GM12874 (cell line): ENCODE measurements around the gene CDK17.

ENCODE experiments used
- TF ChIP-seq, protein P1 (sequence below): IDR thresholded peaks from 2 replicates; pipeline ENCODE4 v1.5.1; 2011; ENCODE audit warnings: low read depth, mild to moderate bottlenecking, control low read depth, low read length, moderate library complexity; ENCODE audit not compliant: insufficient read depth

The CDK17 gene

DNA sequence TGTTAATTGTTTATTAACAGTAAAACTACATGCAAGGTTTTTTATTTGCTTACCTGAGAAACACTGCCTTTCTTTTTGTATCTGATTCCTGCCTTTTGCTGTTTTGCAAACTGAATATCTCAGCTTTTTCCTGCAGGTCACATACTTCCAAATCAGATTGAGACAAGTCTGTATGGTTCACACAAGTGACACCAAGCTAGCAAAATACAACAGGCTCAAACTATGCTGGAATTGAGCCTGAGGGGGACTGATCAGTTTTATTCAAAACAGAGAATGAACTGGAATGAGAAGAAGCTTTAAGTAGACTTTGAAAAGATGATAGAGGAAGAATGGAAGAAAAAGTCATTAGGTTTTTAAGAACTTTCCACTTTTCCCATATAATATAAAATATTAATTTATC lies 12.2 kb upstream of the CDK17 start:
- TF ChIP-seq, protein P1, sequence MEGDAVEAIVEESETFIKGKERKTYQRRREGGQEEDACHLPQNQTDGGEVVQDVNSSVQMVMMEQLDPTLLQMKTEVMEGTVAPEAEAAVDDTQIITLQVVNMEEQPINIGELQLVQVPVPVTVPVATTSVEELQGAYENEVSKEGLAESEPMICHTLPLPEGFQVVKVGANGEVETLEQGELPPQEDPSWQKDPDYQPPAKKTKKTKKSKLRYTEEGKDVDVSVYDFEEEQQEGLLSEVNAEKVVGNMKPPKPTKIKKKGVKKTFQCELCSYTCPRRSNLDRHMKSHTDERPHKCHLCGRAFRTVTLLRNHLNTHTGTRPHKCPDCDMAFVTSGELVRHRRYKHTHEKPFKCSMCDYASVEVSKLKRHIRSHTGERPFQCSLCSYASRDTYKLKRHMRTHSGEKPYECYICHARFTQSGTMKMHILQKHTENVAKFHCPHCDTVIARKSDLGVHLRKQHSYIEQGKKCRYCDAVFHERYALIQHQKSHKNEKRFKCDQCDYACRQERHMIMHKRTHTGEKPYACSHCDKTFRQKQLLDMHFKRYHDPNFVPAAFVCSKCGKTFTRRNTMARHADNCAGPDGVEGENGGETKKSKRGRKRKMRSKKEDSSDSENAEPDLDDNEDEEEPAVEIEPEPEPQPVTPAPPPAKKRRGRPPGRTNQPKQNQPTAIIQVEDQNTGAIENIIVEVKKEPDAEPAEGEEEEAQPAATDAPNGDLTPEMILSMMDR = no peak

DNA sequence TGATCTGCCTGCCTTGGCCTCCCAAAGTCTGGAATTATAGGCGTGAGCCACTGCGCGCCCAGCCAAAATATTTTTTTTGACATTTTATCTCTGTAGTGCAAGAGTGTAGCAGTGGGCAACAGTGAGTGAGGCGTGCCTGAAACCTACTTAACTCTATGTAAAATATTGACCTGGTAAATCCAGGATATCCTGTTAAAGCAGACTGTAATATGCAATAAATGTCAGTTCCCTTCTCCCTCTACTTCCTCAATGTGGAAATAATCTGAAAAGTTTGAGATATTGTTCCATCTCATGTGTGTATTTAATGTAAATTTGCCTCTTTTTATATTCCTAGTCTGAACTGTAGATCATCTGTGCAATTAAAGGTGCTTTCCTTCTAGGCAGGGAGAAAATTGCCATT lies 9.5 kb upstream of the CDK17 start:
- TF ChIP-seq, protein P1 = no peak

DNA sequence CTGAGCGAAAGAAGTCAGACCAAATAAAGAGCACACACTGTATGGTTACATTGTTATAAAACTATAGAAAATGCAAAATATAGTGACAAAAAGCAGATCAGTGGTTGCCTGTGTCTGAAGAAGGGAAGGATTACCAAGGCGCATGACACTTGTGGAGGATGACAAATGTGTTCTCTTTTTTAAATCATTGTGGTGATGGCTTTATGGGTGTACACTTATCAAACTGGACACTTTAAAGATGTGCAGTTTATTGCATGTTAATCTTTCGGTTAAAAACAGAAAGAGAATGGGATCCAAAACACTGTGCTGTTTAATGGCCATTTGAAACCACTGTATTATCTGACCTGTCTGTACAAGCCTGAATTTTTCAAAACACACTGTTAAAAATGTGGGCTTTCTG lies 8.8 kb upstream of the CDK17 start:
- TF ChIP-seq, protein P1 = no peak

DNA sequence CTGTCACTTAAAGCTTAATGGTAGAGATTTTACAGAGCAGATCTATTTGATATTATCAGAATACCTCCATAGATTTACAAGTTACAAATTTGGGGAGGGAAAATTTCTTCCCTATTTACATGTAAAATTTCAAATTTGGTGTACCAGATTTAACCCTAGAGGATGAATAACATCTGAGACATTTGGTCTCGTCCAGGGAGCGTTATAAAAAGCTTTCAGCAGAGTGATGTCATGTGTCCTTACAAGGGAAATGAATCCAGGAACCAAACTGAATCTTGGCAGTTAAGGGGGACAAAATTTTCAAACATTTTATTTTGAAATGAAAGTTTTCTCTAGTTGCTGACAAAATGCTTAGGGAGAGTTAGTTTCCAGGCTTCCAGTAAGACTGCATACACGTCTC lies 4.5 kb upstream of the CDK17 start:
- TF ChIP-seq, protein P1 = no peak

DNA sequence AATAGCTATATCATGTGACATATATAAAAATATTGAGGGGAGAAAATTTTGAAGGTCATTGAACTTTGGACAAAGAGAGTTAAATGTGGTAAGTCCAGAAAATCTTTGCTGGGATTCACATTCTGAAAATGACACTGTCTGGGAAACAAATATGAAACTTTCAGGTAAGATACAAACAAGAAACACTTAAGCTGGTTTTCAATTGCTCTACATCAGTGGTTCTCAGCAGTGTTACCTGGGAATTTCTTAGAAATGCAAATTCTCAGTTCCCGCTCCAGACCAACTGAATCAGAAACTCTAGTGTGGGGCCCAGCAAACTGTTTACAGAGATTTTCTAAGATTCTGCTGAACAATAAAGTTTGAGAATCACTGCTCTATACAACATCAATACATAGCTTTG lies 3.6 kb upstream of the CDK17 start:
- TF ChIP-seq, protein P1 = no peak

DNA sequence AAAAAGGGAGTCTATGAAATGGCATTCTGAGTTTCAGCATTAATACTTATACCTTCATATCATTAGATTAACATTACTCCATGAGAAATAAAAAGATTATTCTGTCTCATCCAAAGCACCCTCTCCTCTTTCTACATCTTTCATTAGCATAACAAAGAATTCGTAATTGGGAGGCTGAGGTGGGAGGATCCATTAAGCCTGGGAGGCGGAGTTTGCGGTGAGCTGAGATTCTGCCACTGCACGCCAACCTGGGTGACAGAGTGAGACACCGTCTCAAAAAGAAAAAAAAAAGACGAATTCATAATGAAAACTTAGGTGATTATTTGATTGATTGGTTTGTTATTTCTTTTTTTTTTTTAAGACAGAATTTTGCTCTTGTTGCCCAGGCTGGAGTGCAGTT lies 1.8 kb upstream of the CDK17 start:
- TF ChIP-seq, protein P1 = no peak

DNA sequence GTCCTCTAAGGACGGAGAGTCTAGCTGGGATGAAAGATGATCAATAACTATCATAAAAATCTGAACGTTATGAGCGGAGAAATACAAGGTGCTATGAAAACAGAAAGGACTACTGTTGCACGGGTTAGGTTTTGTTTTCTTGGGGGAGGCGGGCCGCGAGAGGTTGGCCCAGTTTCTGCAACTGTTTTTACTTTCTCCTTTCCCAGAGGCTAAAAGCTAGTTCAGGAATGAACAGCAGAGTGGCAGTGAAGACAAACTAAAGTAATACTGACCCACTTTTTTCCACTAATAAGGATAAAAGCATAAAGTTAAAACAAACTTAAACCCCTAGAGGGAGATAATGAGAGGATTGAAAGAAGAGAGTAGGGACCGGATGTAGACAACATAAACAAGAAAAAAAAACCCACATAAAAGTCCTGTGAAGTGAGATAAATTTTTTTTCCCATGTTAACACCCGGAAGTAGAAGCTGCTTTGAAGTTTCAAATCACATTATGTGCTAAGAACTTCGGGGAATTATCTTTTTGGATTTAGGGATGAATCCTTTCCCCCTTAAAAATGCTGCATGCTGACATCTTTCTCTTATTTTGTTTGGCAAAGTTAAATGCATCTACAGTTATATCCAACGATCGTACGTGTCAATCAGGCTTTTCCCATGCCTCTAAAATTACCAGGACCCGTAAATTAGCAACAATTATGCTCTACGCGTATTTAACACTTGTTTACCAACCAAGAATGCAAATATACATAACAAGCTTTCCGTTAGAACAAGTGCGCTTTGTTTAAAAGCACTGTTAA lies 1.0 kb upstream of the CDK17 start:
- TF ChIP-seq, protein P1 = no peak

DNA sequence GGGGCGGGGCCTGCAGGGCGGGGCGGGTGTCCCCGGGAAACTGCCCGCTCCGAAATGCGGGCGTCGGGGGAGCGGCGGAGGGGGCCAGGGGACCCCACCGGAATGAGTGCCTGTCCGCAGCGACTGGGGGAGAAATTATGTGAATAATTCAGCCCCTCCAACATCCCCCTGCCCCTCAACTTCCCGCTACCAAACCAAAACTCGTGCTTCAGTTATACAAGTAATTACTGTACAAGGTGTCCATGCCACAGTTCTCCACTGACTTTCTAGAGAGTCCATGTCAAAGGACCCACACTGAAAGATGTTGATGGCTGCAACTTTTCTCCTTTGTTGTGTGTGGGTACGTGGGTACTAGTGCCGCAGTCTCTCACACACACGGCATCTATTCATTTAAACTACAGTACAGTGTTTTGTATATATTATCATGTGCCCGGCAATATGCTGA lies 414 bp upstream of the CDK17 start:
- TF ChIP-seq, protein P1 = no peak
